NB4 (cell line): ENCODE measurements around the gene RNF169.
A peak's percentile ranks its signal among the peaks of the same experiment; 100 is the strongest.
"Not testable (repeated sequence)": the region's sequence is repeated elsewhere in the genome, so short reads cannot be mapped to it uniquely, and the experiment has no call there.

Experiments
- DNase-seq: peaks from one replicate; pipeline ENCODE4 v3.0.0; 2010; ENCODE audit warnings: low read depth
- H3K4me3 ChIP-seq: one replicate; pipeline ENCODE4 v1.5.1; 2011; ENCODE audit warnings: mild to moderate bottlenecking, low read depth, low read length, moderate library complexity
- MYC ChIP-seq: IDR thresholded peaks from 2 replicates; pipeline ENCODE4 v1.6.1; 2011; ENCODE audit warnings: low read depth, low read length
- POLR2A ChIP-seq: IDR thresholded peaks from 2 replicates; pipeline ENCODE4 v1.6.1; 2011; ENCODE audit warnings: mild to moderate bottlenecking; ENCODE audit not compliant: insufficient read length; ENCODE audit errors: extremely low read depth
- TF ChIP-seq, protein P1 (sequence below): IDR thresholded peaks from 2 replicates; pipeline ENCODE4 v1.6.1; 2011; ENCODE audit warnings: low read depth, low read length
- TF ChIP-seq, protein P2 (sequence below): IDR thresholded peaks from one replicate; pipeline ENCODE4 v1.5.1; 2012; ENCODE audit warnings: low read depth, low read length

RNF169 gene

GRCh38 chr11:74755395-74755995 is 6.8 kb downstream of the RNF169 start:
- H3K4me3 ChIP-seq, result no peak overlapping the region
- TF ChIP-seq, protein P1, sequence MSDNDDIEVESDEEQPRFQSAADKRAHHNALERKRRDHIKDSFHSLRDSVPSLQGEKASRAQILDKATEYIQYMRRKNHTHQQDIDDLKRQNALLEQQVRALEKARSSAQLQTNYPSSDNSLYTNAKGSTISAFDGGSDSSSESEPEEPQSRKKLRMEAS, result no peak
- TF ChIP-seq, protein P2, sequence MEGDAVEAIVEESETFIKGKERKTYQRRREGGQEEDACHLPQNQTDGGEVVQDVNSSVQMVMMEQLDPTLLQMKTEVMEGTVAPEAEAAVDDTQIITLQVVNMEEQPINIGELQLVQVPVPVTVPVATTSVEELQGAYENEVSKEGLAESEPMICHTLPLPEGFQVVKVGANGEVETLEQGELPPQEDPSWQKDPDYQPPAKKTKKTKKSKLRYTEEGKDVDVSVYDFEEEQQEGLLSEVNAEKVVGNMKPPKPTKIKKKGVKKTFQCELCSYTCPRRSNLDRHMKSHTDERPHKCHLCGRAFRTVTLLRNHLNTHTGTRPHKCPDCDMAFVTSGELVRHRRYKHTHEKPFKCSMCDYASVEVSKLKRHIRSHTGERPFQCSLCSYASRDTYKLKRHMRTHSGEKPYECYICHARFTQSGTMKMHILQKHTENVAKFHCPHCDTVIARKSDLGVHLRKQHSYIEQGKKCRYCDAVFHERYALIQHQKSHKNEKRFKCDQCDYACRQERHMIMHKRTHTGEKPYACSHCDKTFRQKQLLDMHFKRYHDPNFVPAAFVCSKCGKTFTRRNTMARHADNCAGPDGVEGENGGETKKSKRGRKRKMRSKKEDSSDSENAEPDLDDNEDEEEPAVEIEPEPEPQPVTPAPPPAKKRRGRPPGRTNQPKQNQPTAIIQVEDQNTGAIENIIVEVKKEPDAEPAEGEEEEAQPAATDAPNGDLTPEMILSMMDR, result no peak
- no peak for TF ChIP-seq MYC
- no peak for TF ChIP-seq POLR2A
- peak; percentile 19 for DNase-seq

DNA sequence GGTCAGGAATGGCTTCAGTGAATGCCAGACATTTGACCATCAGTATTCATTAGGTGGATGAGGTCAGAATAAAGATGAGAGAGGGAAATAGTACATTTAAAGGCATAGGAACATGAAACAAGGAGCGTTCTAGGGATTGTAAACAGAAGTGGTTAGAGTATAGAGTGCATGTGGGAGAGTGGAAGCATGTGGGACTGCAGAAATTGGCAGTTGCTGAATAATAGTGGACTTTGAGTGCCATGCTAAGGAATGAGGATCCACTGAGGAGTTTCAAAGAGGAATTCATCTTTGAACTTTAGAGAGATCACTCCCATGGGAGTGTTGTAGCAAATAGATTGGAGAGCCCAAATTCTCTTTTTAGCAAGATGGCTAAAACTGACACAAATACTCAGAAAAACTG is 7.9 kb downstream of the RNF169 start:
- DNase-seq, result no peak
- no peak for TF ChIP-seq MYC
- TF ChIP-seq, protein P1, result no peak
- TF ChIP-seq, protein P2, result no peak
- TF ChIP-seq POLR2A, result no peak

DNA sequence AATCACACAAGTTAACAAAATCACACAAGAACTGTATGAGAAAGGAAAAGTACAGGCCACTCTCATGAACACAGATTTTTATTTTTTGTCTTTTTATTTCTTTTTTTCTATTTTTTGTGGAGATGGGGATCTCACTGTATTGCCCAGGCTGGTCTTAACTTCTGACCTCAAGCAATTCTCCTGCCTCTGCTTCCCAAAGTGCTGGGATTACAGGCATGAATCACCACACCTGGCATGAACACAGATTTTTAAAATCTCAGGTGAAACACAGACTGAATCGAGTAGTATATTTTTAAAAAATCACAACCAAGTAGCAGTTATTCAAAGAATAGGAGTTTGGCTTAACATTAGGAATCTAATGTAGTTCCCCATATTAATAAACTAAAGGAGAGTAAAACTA is 18.3 kb downstream of the RNF169 start:
- DNase-seq, result no peak
- no peak for TF ChIP-seq MYC
- no peak for TF ChIP-seq POLR2A
- TF ChIP-seq, protein P2, result no peak
- TF ChIP-seq, protein P1, result no peak
- H3K4me3 ChIP-seq, result no peak overlapping the region

More for the DNA sequence above, 7.9 kb downstream of the RNF169 start:
- no peak overlapping the region for H3K4me3 ChIP-seq

DNA sequence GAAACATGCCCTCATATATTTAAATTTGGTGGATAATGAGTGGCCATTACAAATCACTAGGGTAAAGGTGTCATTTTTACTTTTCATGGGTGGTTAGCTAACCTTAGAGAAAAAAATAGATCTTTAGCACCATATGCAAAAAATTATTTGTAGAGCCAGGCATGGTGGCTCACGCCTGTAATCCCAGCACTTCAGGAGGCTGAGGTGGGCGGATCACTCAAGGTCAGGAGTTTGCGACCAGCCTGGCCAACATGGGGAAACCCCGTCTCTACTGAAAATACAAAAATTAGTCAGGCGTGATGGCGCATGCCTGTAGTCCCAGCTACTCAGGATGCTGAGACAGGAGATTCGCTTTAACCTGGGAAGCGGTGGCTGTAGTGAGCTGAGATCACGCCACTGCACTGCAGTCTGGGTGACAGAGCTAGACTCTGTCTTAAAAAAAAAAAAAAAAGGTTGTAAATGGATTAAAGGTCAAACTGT is 19.6 kb downstream of the RNF169 start:
- H3K4me3 ChIP-seq, DNase-seq: not testable (repeated sequence)

GRCh38 chr11:74769055-74769707 is 20.5 kb downstream of the RNF169 start:
- DNase-seq, result no peak
- TF ChIP-seq, protein P1, result no peak
- no peak for TF ChIP-seq MYC
- TF ChIP-seq, protein P2, result no peak
- TF ChIP-seq POLR2A, result no peak
- no peak overlapping the region for H3K4me3 ChIP-seq

- TF ChIP-seq, protein P2, result no peak
- TF ChIP-seq MYC, result no peak
- TF ChIP-seq, protein P1, result no peak
- TF ChIP-seq POLR2A, result no peak
- DNase-seq, result no peak
- no peak overlapping the region for H3K4me3 ChIP-seq
These were observed 21.8 kb downstream of the RNF169 start for GRCh38 chr11:74770456-74770855.
